ENCODE measurements around the gene DTD1.

The DTD1 gene

DNA sequence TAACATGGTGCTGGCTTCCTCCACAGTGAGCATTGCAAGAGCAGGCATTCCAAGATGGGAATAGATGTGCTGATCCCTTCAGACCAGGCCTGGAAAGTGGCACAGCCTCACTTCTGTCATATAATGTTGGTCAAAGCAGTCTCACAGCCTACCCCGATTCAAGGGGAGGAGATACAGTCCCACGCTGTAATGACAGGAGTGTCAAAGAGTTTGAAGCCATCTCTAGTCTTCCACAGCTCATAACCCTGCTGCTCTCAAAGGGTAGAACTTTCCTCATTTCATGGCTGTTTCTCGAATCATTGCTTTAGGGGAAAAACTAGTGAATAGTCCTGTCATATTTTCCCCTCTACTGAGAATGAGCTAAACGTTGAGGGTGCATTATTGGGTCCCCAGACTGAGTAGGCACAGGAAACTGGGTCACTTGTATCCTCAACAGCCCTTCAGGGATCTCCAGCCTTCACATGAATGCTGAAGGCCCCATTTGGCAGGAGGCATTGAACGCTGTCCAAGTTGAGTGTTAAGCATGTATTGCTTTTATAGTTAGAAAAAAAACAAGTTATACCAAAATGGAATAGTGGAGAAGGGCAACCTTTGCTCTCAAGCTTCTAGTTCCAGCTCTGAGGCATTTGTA is 27.3 kb downstream of the DTD1 start:
- peak in 4 of 56 donors; percentile 4 to 35 (median 9) for DNase-seq

DNA sequence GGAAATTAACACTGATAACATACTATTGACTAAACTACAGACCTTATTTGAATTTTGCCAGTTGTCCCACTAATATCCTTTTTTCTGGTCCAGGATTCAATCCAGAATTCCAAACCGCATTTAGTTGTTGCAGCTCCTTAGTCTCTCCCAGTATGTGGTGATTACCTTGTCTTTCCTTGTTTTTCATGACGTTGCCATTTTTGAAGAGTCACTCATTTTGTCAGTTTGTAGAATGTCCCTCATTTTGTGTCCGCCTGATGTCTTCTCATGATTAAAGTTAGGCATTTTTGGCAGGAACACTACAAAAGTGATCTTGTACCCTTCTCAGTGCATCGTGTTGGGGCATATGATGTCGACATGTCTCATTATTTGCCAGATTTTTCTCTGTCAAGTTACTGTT is 33.1 kb downstream of the DTD1 start:
- no peak for DNase-seq

DNA sequence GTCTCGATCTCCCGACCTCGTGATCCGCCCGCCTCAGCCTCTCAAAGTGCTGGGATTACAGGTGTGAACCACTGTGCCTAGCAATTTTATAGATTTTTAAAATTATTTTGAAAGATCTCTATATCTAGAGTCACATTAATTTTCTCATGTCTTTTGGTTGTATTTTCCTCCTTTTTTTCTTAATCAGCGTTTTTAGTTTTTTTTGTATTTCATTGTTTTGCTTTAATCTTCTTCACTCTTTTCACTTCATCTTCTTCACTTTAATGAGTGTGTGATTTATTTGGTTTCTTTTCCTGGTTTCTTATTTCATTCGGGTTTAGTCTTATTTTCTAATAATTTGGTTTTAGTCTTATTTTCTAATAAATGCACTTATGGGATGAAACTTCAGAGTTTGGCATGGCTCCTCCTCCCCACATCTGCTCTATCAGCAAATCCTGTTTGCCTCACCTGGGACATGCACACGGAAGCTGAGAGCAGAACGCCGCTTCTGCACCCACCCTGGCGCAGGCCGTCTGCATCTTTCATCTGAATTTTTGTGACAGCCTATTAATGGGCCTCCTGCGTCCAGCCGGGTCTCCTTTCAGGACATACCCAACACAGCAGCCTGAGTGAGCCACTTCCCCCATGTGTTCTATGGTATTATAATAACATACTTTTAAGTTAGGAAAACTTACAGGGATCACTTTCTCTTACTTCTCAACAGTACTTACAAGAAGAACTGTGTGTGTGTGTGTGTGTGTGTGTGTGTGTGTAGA is 35.5 kb downstream of the DTD1 start:
- DNase-seq = no peak

DNA sequence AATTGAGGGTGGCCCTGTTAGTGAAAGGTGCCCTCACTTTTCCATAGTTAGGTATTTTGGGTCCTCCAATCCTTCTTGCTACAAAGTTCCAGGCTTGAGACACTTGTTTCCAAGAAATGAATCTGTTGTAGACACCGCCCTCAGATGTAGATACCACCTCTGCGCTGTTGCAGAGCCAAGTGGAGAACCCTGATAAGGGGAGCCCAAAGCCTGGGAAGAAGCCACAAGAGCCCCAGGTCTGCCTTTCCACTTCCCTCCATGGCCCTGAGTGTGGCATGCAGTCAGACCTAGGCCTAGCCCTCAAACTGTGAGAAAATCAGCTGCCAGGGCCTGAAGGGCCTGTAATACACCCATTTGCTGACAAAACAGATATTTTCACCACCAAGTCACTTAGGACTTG is 37.1 kb downstream of the DTD1 start:
- DNase-seq = no peak

DNA sequence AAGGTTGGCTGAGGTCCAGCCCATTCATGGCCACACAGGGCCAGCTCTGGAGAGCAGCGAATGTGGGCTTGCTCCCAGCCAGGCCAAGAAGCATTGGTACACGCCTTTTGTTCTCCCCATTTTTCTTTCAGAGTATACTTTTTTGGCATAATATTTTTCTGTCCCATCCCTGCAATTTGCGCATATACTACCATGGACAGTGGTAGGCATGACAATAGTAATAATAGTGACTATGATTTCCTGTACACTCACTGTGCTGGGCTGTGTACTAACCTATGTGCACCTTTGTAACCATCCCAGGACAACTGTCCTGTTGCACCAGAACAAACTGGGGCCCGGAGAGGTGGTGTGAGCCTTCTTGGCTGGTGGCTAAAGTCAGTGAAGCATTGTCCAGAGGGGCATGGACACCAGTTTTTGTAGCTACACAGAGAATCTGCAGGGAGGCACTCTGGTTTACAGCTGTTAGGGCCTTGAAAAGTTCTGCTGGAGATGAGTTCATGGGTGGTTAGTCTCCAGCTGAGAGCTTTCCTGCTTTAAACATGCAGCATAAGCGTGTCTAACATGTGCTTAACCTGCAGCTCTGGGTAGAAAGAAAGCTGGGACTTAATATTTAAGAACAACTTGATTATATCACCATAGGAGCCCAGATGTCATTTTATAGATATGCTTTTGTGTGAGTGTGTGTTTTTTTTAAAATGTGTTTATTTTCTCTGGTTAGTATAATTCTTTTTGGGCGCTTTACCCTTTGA is 38.2 kb downstream of the DTD1 start:
- DNase-seq = peak in 1 of 56 donors; percentile 9

- peak in 2 of 56 donors; percentile 36 to 37 for DNase-seq
These were observed 40.6 kb downstream of the DTD1 start for GRCh38 chr20:18628330-18628920.

- peak in 52 of 56 donors; percentile 5 to 87 (median 56) for DNase-seq
These were observed 44.4 kb downstream of the DTD1 start for GRCh38 chr20:18632196-18632789.

DNA sequence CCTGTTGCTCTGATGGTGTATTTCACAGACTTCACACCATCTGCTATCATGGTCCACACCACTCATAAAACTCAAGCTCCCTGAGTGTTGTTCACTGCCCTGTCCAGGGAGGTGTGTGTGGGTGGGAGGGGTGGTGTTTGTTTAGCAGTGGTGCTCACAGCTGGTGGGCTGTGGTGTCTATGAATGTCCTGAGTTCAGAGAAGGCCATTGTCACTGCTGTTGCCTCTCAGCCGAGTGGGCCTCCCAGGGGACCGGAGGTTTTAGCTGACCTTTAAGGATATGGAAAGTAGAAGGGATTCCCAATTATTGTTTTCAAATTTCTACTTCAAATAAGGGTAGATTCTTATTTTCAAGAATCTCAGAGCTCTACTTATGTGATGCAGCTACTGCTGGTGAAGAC is 45.6 kb downstream of the DTD1 start:
- no peak for DNase-seq

- no peak for DNase-seq
These were observed 46.6 kb downstream of the DTD1 start for GRCh38 chr20:18634501-18634900.

DNA sequence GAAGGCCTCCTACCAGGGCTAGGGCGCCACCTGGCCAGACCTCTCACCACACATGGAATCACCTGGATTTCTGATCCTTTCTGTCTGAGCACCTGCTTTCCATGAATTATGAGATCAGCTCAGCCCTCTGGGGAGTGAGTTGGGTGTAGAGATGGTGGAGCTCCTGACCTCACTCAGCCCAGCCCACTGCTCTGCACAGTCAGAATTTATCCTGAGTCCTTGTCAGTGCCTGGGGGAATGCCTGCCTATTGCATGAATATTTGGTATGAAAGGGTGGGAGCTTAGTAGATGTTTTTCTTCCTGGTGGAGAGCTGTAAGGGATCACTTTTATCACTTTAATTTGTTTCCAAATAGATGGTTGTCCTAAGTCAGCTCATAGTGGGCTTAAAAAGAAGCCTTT is 47.5 kb downstream of the DTD1 start:
- DNase-seq = no peak

DNA sequence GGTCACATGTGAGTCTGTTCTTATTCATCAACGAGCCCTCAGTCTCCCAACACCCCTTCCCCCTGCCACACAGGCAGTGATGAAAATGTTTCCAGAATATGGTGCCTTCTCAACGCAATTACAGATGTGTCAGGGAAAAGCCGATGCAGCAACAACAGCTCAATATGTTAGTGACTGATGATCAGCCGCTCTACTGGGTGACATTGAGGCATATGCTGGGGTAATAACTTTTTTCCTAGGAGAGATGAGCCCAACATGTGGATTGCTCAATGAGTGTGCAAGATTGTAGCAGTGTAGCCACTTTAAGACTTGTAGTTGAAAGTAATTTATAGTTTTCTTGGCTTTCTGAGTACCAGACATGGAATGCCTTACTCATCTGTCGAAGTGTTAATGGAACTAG is 49.4 kb downstream of the DTD1 start:
- no peak for DNase-seq

DNA sequence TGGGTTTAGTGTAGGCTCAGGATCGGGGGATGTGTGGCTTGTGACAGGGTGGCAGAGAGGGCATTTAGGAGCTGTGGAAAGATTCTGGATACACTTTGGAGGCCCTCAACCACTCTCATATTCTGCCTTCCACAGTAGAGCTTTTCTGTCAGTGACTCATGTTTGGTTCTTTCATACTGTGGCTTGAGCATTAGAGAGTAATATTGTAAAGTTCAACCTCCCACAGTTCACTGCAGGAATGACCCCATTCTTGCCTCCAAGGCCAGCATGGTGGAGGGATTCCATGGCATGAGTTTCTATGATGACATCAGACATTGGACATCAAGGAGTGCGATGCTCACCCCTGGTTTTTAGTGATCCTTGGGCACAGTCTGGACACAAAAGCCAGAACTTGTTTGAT is 50.9 kb downstream of the DTD1 start:
- DNase-seq = no peak

GRCh38 chr20:18639501-18639979 is 51.7 kb downstream of the DTD1 start:
- DNase-seq = no peak

DNA sequence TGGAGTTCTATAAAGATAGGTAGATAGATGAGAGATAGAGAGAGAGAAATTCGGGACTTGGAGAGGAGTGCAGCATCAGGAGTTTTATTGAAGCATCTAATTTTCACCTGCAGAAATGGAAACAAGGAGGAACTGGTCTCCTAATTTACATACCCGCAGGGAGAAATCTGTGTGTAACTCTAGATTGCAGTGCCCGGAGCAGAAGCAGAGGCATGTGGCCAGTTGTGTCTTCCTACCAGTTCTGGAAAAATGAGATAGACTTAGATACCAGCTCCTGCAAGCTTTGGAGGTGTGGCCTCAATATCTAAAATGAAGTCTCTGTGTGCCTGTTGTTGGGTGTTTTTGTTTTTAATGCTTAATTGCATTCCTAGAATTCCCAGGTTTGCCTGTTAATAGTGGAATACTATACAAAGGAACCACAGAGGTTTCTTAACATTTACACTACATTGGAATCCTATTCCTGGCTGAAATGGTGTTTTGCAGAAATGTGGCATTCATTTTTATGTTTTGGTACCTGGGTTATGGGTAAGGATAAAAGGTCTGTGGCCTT is 57.4 kb downstream of the DTD1 start:
- DNase-seq = no peak

DNA sequence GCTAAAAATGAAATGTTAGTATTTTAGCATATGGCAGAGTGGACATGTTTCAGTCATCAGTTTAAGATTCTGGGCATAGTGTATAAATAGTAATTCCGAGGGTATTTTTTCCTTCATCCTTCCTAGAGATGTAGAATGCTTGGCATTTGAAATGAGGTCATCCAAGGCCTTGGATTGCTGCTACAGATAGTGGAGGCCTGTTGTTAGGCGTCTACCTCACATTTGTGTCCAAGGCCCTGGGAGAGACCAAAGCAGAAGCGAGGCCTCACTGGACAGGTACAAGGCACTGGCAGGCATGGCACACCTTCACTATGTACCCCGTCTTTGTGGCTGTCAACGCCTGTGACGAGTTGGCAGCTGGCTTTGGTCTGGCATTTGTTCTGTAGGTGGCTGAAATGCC is 58.0 kb downstream of the DTD1 start:
- no peak for DNase-seq

GRCh38 chr20:18647777-18648176 is 59.9 kb downstream of the DTD1 start:
- DNase-seq = no peak

- no peak for DNase-seq
These were observed 62.4 kb downstream of the DTD1 start for GRCh38 chr20:18650224-18650623.

DNA sequence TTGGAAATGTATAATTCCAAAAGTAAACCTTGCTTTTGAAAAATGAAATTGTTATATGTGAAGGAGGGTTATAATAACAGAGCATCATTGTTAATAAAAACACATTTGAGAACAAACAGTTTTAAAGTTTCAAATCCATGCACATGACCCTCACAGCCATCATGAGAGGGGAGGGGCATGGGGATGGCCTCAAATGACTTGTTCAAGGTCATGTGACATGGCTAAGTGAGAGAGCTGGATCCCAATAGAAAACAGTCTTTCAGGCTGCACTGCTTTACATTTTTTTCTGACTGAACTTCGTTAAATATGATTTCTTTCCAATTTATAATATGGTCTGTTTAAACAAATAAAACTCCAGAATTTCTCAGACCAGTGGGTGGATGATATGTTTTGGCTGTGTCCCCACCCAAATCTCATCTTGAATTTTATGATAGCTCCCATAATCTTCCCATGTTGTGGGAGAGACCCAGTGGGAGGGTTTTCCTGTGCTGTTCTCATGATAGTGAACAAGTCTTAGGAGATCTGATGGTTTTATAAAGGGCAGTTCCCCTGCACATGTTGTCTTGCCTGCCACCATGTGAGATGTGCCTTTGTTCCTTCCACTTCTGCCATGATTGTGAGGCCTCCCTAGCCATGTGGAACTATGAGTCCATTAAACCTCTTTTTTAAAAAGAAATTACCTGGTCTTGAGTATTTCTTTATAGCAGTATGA is 66.0 kb downstream of the DTD1 start:
- no peak for DNase-seq

GRCh38 chr20:18654448-18654773 is 66.6 kb downstream of the DTD1 start:
- DNase-seq = no peak

GRCh38 chr20:18657575-18657974 is 69.7 kb downstream of the DTD1 start:
- DNase-seq = no peak
